Fibroblast of villous mesenchyme (primary cell): ENCODE results near the gene FAM234B. TPM values are rescaled to one million over a fixed set of nuclear protein-coding genes. Genes with fewer than 3 reads are reported as not detected.

Experiments used
- DNase-seq: peaks from one replicate; pipeline ENCODE4 v3.0.0-alpha.2; 2010; ENCODE audit warnings: low read depth
- H3K4me3 ChIP-seq: 2 replicates; pipeline ENCODE4 v1.5.1; 2011; ENCODE audit warnings: low read depth, mild to moderate bottlenecking, low read length
- CTCF ChIP-seq: IDR thresholded peaks from 2 replicates; pipeline ENCODE4 v1.5.1; 2012; ENCODE audit warnings: low read depth, mild to moderate bottlenecking, low read length; ENCODE audit not compliant: insufficient read depth
- total RNA-seq: library from RNA; depleted of rRNA; stranded (reverse); fragments of >200 nt; gene quantifications from 2 replicates; pipeline ENCODE4 v1.2.3, GENCODE V29; 2012

Gene FAM234B
- total RNA-seq, 1 donor = 10.8 TPM

DNA sequence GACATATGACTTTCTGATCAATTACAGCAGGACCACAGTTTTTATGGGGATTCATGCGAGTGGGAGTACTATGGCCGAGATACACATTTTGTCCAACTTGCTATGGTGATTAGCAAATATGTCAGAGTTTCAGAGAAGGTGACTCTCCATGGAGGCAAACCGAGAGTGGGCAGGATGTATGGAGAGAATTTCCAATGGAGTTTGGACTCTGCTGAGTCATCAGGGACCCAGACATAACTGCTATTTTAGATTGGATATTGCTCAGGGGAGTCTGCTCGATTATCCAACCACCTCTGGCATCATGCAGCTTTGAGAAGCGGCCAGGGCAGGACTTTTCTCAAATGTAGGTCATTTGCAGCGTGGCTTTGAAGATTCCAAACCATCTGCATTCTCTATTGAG, 68.8 kb downstream of the FAM234B start:
- TF ChIP-seq CTCF = no peak
- DNase-seq = no peak
- H3K4me3 ChIP-seq = no peak overlapping the region

DNA sequence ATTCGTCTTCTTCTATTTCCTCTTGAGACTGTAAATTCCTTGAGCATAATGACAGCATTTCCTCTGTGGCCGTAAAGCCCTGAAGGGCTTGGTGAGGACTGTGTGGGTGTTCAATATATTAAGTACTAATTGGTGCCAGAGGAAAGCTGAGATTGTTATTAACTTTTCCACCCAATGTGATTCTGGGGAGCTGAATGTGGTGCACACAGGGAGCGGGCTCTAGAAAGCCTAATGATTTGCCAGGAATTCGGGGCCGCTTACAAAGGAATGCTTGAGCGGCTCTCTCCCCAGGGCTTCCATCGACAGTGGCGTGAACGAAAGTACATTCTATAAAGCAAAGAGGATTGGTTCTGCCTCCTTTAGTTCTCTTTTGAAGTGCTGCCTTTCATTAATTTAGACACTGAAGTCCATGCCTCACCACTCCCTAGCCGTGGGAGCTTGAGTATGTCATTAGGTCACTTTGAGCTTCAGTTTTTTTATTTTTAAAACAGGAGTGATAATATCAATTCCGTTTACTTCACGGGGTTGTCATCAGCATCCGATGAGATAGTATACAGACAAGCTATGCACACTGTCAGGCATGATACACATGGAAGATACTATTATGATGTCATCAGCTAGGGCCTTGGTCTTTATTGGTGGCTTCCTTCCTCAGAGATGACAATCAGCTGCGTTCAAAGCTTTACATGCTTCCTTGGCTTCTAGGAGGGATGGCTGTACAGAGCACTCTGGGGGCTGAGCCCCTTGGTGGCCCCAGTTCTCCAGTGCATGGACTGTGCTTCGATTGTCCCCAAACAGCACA, 70.3 kb downstream of the FAM234B start:
- TF ChIP-seq CTCF = no peak
- no peak overlapping the region for H3K4me3 ChIP-seq
- no peak for DNase-seq

GRCh38 chr12:13116259-13116658, 72.1 kb downstream of the FAM234B start:
- no peak overlapping the region for H3K4me3 ChIP-seq
- DNase-seq = no peak
- TF ChIP-seq CTCF = no peak

- H3K4me3 ChIP-seq = no peak overlapping the region
- DNase-seq = no peak
- no peak for TF ChIP-seq CTCF
Measured at GRCh38 chr12:13117029-13117428, 72.8 kb downstream of the FAM234B start.

DNA sequence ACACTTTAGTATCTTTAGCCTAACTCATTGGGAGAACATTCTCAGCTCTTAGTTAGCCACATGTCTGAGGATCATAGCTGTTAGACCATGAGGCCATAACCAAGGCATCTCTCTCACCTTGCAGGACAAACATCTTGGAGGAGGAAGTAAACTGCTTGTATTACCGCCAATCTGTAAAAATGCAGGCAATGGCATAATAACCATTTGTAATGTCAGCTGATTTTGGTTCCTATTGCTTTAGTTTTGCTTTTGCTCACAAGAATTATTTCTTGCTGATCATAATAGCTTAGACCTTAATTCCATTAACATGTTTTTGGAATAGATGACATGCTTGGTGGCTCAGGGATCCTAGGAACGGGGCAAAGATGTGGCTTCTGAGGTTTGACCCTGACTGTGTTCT, 75.6 kb downstream of the FAM234B start:
- DNase-seq = no peak
- no peak for TF ChIP-seq CTCF
- no peak overlapping the region for H3K4me3 ChIP-seq

- TF ChIP-seq CTCF = no peak
- no peak for DNase-seq
- H3K4me3 ChIP-seq = no peak overlapping the region
Measured at GRCh38 chr12:13120413-13120812, 76.2 kb downstream of the FAM234B start.

GRCh38 chr12:13121568-13121967, 77.4 kb downstream of the FAM234B start:
- TF ChIP-seq CTCF = no peak
- DNase-seq = no peak
- no peak overlapping the region for H3K4me3 ChIP-seq
